ENCODE measurements around the gene MS4A10.

The MS4A10 gene

DNA sequence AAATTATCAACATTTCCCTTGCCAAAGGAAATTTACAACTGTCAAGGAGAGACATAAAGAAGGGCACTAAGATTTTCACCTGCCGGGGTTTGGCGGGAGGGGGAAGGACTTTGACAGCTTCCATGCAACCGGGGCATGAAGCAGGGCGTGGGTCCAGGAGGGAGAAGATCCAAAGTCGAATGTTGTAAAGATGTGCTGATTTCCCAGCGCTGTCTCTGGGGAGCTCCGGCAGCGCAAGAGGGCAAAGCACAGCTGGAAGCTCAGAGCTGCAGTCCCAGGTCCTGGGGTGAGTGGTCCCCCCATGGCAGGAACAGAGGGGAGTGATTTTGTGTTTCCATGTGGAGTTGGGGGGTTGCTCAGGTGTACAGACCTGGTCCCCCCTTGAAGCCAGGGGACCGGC lies at the start of gene MS4A10:
TSS of gene MS4A10 (plus strand) at position 198 of the 400 bp plus-strand sequence. CDS start 5,003 bp downstream, outside the sequence.
- DNase-seq (ENCODE audit: low read depth, low spot score): no peak
- WGBS (ENCODE audit: insufficient coverage, insufficient read length): no CpG with 5 or more reads among the region's 9 CpGs

DNA sequence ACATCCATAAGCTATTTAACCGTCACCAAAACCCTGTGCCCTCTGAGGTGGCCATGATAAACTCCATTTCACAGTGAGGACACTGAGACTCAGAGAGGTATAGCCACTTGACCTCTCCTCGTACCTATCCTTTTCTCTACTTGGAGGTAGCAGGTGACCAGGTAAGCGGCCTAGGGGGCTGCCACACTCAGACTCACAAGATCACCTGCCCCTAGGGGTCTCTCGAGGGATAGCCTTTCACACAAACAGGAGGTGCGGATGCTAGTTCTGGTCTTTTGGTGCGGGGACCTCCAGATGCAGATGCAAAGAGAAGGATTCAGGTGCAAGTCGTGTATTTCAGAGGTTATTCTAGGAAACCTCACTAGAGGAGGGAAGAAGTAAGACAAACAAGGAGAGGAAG lies 46.0 kb upstream of the MS4A10 start:
- Histone ChIP-seq H3K36me3 (ENCODE audit: control insufficient read depth, insufficient read depth, low read length) (no peaks in the 10 kb centered on the region), H3K27ac (ENCODE audit: low read length) (no peak overlapping the region), H3K27me3 (ENCODE audit: control insufficient read depth, insufficient read depth, low read length) (no peaks in the 10 kb centered on the region), H3K9me3 (ENCODE audit: control insufficient read depth, insufficient read depth, low read length) (no peaks in the 10 kb centered on the region), H3K4me1 (ENCODE audit: control insufficient read depth, insufficient read depth, low read length) (no peaks in the 10 kb centered on the region), H3K4me3 (ENCODE audit: low read length) (no peak overlapping the region)
- no CpG with 5 or more reads among the region's 7 CpGs for WGBS (ENCODE audit: insufficient coverage, insufficient read length)
- DNase-seq (ENCODE audit: low read depth, low spot score): no peak

More for the DNA sequence above, at the start of gene MS4A10:
- Histone ChIP-seq H3K27ac (ENCODE audit: low read length) (no peak within 1 kb of the TSS), H3K9me3 (ENCODE audit: control insufficient read depth, insufficient read depth, low read length) (no peaks in the 10 kb centered on the region), H3K27me3 (ENCODE audit: control insufficient read depth, insufficient read depth, low read length) (no peaks in the 10 kb centered on the region), H3K4me1 (ENCODE audit: control insufficient read depth, insufficient read depth, low read length) (no peaks in the 10 kb centered on the region), H3K4me3 (ENCODE audit: low read length) (no peak within 1 kb of the TSS), H3K36me3 (ENCODE audit: control insufficient read depth, insufficient read depth, low read length) (no peaks in the 10 kb centered on the region)

DNA sequence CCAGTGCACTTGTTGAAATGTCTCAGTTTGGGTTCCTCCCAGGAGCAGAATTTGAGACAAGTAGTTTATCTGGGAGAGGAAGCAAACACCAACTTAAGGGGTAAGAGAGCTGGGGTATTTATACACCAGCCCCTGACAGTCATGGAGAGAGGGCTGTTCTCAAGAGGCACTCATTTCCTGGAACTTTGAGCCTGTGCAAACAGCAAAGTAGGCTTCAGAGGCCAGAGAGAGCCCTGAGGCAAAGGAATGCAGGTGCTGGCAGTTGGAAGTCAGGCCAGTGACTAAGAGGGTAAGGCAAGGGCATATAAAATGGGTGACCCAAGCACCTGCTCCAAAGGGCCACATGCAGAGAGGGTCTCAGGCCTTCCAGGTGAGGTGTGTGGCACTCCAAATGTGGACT lies 44.6 kb upstream of the MS4A10 start:
- Histone ChIP-seq H3K27me3 (ENCODE audit: control insufficient read depth, insufficient read depth, low read length) (no peaks in the 10 kb centered on the region), H3K4me3 (ENCODE audit: low read length) (no peak overlapping the region), H3K27ac (ENCODE audit: low read length) (no peak overlapping the region), H3K36me3 (ENCODE audit: control insufficient read depth, insufficient read depth, low read length) (no peaks in the 10 kb centered on the region), H3K4me1 (ENCODE audit: control insufficient read depth, insufficient read depth, low read length) (no peaks in the 10 kb centered on the region), H3K9me3 (ENCODE audit: control insufficient read depth, insufficient read depth, low read length) (no peaks in the 10 kb centered on the region)
- DNase-seq (ENCODE audit: low read depth, low spot score): no peak

DNA sequence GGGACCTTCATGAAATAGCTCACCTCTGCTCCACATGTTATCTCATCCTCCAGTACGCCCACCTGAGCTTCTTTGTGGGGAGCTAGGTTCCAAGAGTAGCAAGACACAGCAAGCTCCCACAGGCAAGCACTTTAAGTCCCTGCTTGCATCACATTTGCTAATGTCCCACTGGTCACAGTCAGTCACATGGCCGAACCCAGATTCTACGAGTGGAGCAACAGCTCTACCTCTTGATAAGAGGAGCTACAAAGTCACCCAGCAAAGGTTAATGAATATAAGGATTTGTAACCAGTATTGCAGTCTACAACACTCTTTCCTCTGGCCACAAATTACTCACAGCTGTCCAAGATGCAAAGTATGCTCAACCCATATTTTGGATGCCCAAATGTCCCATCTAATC lies 43.7 kb upstream of the MS4A10 start:
- Histone ChIP-seq H3K4me3 (ENCODE audit: low read length) (no peak overlapping the region), H3K27ac (ENCODE audit: low read length) (no peak overlapping the region), H3K4me1 (ENCODE audit: control insufficient read depth, insufficient read depth, low read length) (no peaks in the 10 kb centered on the region), H3K9me3 (ENCODE audit: control insufficient read depth, insufficient read depth, low read length) (no peaks in the 10 kb centered on the region), H3K36me3 (ENCODE audit: control insufficient read depth, insufficient read depth, low read length) (no peaks in the 10 kb centered on the region), H3K27me3 (ENCODE audit: control insufficient read depth, insufficient read depth, low read length) (no peaks in the 10 kb centered on the region)
- WGBS (ENCODE audit: insufficient coverage, insufficient read length): no CpG with 5 or more reads among the region's 3 CpGs
- no peak for DNase-seq (ENCODE audit: low read depth, low spot score)

DNA sequence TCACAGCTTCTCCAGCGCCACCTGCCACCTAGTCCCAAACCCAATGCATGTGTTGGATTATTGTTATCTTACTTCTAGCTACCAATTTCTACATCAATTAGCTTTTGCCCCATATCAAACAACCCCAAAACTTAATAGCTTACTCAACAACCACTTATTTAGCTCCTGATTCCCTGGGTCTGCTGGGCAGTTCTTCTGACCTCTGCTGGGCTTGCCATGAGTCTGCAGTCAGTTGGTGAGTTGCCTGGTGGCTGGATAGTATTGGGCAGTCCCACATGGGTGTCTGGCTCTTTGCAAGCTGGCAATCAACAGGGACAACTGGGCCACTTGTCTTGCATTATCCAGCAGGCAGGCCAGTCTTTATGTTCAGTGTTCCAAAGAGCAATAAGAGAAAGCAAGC lies 42.1 kb upstream of the MS4A10 start:
- Histone ChIP-seq H3K27ac (ENCODE audit: low read length) (no peak overlapping the region), H3K36me3 (ENCODE audit: control insufficient read depth, insufficient read depth, low read length) (no peaks in the 10 kb centered on the region), H3K9me3 (ENCODE audit: control insufficient read depth, insufficient read depth, low read length) (no peaks in the 10 kb centered on the region), H3K4me3 (ENCODE audit: low read length) (no peak overlapping the region), H3K27me3 (ENCODE audit: control insufficient read depth, insufficient read depth, low read length) (no peaks in the 10 kb centered on the region), H3K4me1 (ENCODE audit: control insufficient read depth, insufficient read depth, low read length) (no peaks in the 10 kb centered on the region)
- DNase-seq (ENCODE audit: low read depth, low spot score): no peak
- WGBS (ENCODE audit: insufficient coverage, insufficient read length): no CpG with 5 or more reads among the region's 1 CpG

DNA sequence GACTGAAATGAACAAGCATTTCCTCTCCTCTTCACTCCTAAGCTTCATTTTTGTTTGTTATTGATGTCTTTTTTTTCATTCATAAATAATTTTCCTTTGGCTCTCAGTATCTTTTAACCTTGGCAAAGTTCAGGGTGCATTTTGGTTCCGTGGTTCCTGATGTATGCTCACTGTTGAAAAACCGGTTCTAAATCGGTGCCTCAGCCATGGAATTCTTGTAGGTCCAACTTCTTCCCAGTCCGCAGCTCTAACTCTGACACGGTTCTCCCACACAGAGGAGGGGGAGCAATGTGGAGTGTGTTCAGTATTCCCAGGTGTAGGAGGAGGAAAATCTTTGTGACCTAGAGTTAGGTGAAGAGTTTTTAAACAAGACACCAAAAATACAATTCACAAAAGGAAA lies 41.0 kb upstream of the MS4A10 start:
- Histone ChIP-seq H3K4me1 (ENCODE audit: control insufficient read depth, insufficient read depth, low read length) (no peaks in the 10 kb centered on the region), H3K27me3 (ENCODE audit: control insufficient read depth, insufficient read depth, low read length) (no peaks in the 10 kb centered on the region), H3K27ac (ENCODE audit: low read length) (no peak overlapping the region), H3K4me3 (ENCODE audit: low read length) (no peak overlapping the region), H3K9me3 (ENCODE audit: control insufficient read depth, insufficient read depth, low read length) (no peaks in the 10 kb centered on the region), H3K36me3 (ENCODE audit: control insufficient read depth, insufficient read depth, low read length) (no peaks in the 10 kb centered on the region)
- DNase-seq (ENCODE audit: low read depth, low spot score): no peak
- WGBS (ENCODE audit: insufficient coverage, insufficient read length): no CpG with 5 or more reads among the region's 5 CpGs

DNA sequence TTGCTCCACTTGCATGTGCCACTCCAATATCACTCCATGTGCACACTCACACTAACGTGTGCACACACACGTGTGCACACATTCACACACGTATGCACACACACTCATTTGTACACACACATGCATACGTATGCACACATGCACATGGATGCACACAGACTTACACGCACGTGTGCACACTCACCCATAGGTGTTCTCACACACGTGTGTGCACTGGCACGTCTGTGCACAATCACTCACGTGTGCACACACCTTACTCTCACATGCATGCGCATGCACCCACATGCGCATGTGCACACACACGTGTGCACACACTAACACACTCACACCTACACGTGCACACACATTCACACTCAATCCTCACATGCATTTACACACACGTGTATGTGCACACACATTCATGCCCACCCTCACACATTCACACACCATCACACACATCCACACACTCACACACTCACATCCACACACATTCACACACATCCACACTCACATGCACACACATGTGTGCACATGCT lies 37.7 kb upstream of the MS4A10 start:
- no peak for DNase-seq (ENCODE audit: low read depth, low spot score)
- H3K27me3 ChIP-seq (ENCODE audit: control insufficient read depth, insufficient read depth, low read length): no peaks in the 10 kb centered on the region
- no peak overlapping the region for H3K27ac ChIP-seq (ENCODE audit: low read length)
- H3K36me3 ChIP-seq (ENCODE audit: control insufficient read depth, insufficient read depth, low read length): no peaks in the 10 kb centered on the region
- H3K9me3 ChIP-seq (ENCODE audit: control insufficient read depth, insufficient read depth, low read length): no peaks in the 10 kb centered on the region
- H3K4me1 ChIP-seq (ENCODE audit: control insufficient read depth, insufficient read depth, low read length): no peaks in the 10 kb centered on the region
- WGBS (ENCODE audit: insufficient coverage, insufficient read length): 100% methylated on average over 1 of the region's 14 CpGs
- H3K4me3 ChIP-seq (ENCODE audit: low read length): no peak overlapping the region

DNA sequence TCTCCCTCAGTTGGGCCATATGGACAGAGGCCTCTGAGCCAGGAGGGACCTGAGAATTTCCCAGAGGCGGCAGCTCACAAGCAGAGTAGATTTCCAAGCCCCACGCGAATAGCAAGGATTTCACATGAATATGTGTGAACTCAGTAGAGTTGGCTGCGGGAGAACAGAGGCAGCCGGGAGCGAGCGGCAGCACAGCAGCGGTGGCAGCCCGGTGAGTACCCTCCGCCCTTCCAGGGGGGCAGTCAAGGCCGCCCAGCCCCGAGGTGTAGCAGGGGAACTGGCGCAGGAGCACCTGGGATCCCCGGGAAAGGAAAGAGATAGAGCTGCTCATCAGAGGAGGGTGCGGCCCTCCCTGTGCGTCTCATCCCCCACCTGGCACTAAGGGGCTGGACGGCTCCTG lies 36.9 kb upstream of the MS4A10 start:
- no CpG with 5 or more reads among the region's 17 CpGs for WGBS (ENCODE audit: insufficient coverage, insufficient read length)
- no peaks in the 10 kb centered on the region for H3K4me1 ChIP-seq (ENCODE audit: control insufficient read depth, insufficient read depth, low read length)
- no peaks in the 10 kb centered on the region for H3K9me3 ChIP-seq (ENCODE audit: control insufficient read depth, insufficient read depth, low read length)
- DNase-seq (ENCODE audit: low read depth, low spot score): no peak
- no peaks in the 10 kb centered on the region for H3K27me3 ChIP-seq (ENCODE audit: control insufficient read depth, insufficient read depth, low read length)
- H3K36me3 ChIP-seq (ENCODE audit: control insufficient read depth, insufficient read depth, low read length): no peaks in the 10 kb centered on the region
- H3K27ac ChIP-seq (ENCODE audit: low read length): no peak overlapping the region
- no peak overlapping the region for H3K4me3 ChIP-seq (ENCODE audit: low read length)

DNA sequence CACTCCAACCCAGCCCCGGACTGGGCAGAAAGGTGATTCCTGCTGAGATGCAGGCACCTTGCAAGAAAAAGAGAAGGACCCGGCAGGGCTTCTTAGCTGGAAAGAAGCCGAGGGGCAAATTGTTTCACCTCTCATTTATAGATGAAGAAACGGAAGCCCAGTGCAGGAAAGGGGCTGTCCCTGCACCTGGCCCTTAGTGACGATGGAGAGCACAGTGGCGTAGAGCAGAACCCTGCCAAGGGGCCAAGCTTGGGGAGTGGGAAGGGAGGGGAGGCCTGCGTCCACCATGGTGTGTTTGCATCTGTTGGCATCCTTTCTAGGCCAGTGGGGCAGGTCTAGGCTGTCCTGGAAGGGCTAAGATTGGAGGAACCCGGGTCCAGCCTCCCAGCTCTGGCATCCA lies 36.3 kb upstream of the MS4A10 start:
- Histone ChIP-seq H3K36me3 (ENCODE audit: control insufficient read depth, insufficient read depth, low read length) (no peaks in the 10 kb centered on the region), H3K27me3 (ENCODE audit: control insufficient read depth, insufficient read depth, low read length) (no peaks in the 10 kb centered on the region), H3K4me1 (ENCODE audit: control insufficient read depth, insufficient read depth, low read length) (no peaks in the 10 kb centered on the region), H3K9me3 (ENCODE audit: control insufficient read depth, insufficient read depth, low read length) (no peaks in the 10 kb centered on the region), H3K4me3 (ENCODE audit: low read length) (no peak overlapping the region), H3K27ac (ENCODE audit: low read length) (no peak overlapping the region)
- WGBS (ENCODE audit: insufficient coverage, insufficient read length): no CpG with 5 or more reads among the region's 8 CpGs
- no peak for DNase-seq (ENCODE audit: low read depth, low spot score)

DNA sequence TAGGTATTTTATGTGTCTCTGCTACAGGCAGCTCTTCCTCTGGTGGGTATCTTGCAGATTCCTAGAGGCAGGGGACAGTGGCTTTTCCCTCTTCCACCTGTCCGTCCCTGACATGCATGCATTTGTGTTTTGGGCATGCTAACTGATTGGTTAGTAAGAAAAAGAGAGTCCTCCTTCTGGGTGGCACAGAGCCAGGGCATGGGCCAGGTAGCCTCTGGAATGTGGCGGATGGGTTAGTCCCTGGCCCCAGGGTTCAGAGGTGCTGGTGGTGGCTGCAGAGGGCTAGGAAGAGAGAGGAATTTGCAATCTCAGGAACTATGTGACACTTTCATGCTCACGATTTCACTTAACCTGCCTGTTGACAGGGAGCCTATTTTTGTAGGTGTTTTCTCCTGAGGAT lies 34.2 kb upstream of the MS4A10 start:
- Histone ChIP-seq H3K27ac (ENCODE audit: low read length) (no peak overlapping the region), H3K4me1 (ENCODE audit: control insufficient read depth, insufficient read depth, low read length) (no peaks in the 10 kb centered on the region), H3K27me3 (ENCODE audit: control insufficient read depth, insufficient read depth, low read length) (no peaks in the 10 kb centered on the region), H3K9me3 (ENCODE audit: control insufficient read depth, insufficient read depth, low read length) (no peaks in the 10 kb centered on the region), H3K36me3 (ENCODE audit: control insufficient read depth, insufficient read depth, low read length) (no peaks in the 10 kb centered on the region), H3K4me3 (ENCODE audit: low read length) (no peak overlapping the region)
- DNase-seq (ENCODE audit: low read depth, low spot score): no peak
- no CpG with 5 or more reads among the region's 3 CpGs for WGBS (ENCODE audit: insufficient coverage, insufficient read length)

DNA sequence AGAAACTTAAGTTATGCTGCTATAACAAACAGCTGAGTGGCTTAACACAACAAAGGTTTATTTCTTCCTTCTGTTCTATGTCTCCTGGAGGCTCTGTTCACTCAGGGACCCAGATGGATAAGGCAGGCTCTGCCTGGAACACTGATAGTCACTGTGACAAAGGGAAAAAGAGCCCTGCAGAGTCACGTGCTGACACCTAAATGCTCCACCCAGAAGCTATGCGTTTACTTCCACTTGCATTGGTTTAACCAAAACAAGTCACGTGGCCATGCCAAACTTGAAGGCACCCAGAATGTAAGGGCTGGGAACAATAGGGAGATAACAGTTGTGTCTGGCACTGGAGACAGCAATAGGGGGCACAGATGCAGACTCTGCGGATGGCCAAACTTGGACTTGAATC lies 31.8 kb upstream of the MS4A10 start:
- no peaks in the 10 kb centered on the region for H3K36me3 ChIP-seq (ENCODE audit: control insufficient read depth, insufficient read depth, low read length)
- WGBS (ENCODE audit: insufficient coverage, insufficient read length): no CpG with 5 or more reads among the region's 4 CpGs
- H3K27ac ChIP-seq (ENCODE audit: low read length): no peak overlapping the region
- H3K27me3 ChIP-seq (ENCODE audit: control insufficient read depth, insufficient read depth, low read length): no peaks in the 10 kb centered on the region
- DNase-seq (ENCODE audit: low read depth, low spot score): no peak
- H3K9me3 ChIP-seq (ENCODE audit: control insufficient read depth, insufficient read depth, low read length): no peaks in the 10 kb centered on the region
- no peaks in the 10 kb centered on the region for H3K4me1 ChIP-seq (ENCODE audit: control insufficient read depth, insufficient read depth, low read length)
- H3K4me3 ChIP-seq (ENCODE audit: low read length): no peak overlapping the region

Data from iPS DF 6.9 (cell line).